HS-5 (cell line): ENCODE measurements around the gene NOBOX.
"Not testable (repeated sequence)": the region's sequence is repeated elsewhere in the genome, so short reads cannot be mapped to it uniquely, and the experiment has no call there.

ENCODE experiments used
- DNase-seq: peaks from one replicate; pipeline ENCODE4 v3.0.0-alpha.2; 2012; ENCODE audit warnings: low read depth

NOBOX gene

GRCh38 chr7:144391014-144391413, 12.5 kb downstream of the NOBOX start:
- DNase-seq: no peak

GRCh38 chr7:144390481-144390880, 13.0 kb downstream of the NOBOX start:
- DNase-seq: no peak

- no peak for DNase-seq
Observed at GRCh38 chr7:144388950-144389349, 14.5 kb downstream of the NOBOX start.

- no peak for DNase-seq
Observed at GRCh38 chr7:144386741-144387140, 16.8 kb downstream of the NOBOX start.

GRCh38 chr7:144384555-144385245, 18.8 kb downstream of the NOBOX start:
- DNase-seq: no peak

GRCh38 chr7:144384071-144384470, 19.4 kb downstream of the NOBOX start:
- no peak for DNase-seq

- DNase-seq: no peak
Observed at GRCh38 chr7:144379776-144380384, 23.6 kb downstream of the NOBOX start.

GRCh38 chr7:144378651-144379050, 24.8 kb downstream of the NOBOX start:
- no peak for DNase-seq

- DNase-seq: not testable (repeated sequence)
Observed at GRCh38 chr7:144369221-144369620, 34.3 kb downstream of the NOBOX start.

- not testable (repeated sequence) for DNase-seq
Observed at GRCh38 chr7:144367250-144367649, 36.2 kb downstream of the NOBOX start.

- DNase-seq: not testable (repeated sequence)
Observed at GRCh38 chr7:144365523-144365922, 38.0 kb downstream of the NOBOX start.

GRCh38 chr7:144362061-144362460, 41.4 kb downstream of the NOBOX start:
- not testable (repeated sequence) for DNase-seq

- not testable (repeated sequence) for DNase-seq
Observed at GRCh38 chr7:144356860-144357259, 46.6 kb downstream of the NOBOX start.

- not testable (repeated sequence) for DNase-seq
Observed at GRCh38 chr7:144356185-144356584, 47.3 kb downstream of the NOBOX start.

- not testable (repeated sequence) for DNase-seq
Observed at GRCh38 chr7:144355176-144355822, 48.2 kb downstream of the NOBOX start, which contains the start of gene ARHGEF5. TSS of gene ARHGEF5 (plus strand) at chr7:144355402. CDS start at chr7:144362670, 7,268 bp downstream.

- not testable (repeated sequence) for DNase-seq
Observed at GRCh38 chr7:144351667-144352066, 51.8 kb downstream of the NOBOX start.

GRCh38 chr7:144348625-144349024, 54.9 kb downstream of the NOBOX start:
- not testable (repeated sequence) for DNase-seq
